Astrocyte of the cerebellum (primary cell): ENCODE measurements around the gene CFAP299.

ENCODE experiments used
- DNase-seq: peaks from one replicate; pipeline ENCODE4 v3.0.0-alpha.2; 2011; ENCODE audit warnings: low read depth
- H3K4me3 ChIP-seq: 2 replicates; pipeline ENCODE4 v1.5.1; 2011; ENCODE audit warnings: mild to moderate bottlenecking, low read depth, low read length, moderate library complexity
- CTCF ChIP-seq: IDR thresholded peaks from 2 replicates; pipeline ENCODE4 v1.5.1; 2012; ENCODE audit warnings: low read length, low read depth, moderate library complexity, mild to moderate bottlenecking; ENCODE audit errors: missing control alignments
- in situ Hi-C: cut with HindIII; loops from 2 replicates; pipeline ENCODE4 v1.10.0; 2017; ENCODE audit warnings: low sequenced_read_pairs

CFAP299 gene

GRCh38 chr4:80989921-80990544 lies 654.5 kb downstream of the CFAP299 start:
- no peak overlapping the region for H3K4me3 ChIP-seq
- DNase-seq = peak; percentile 67
- peak; percentile 67 for TF ChIP-seq CTCF
- in situ Hi-C loops = no loop called here

- no peak for DNase-seq
- in situ Hi-C loops = no loop called here
- no peak for TF ChIP-seq CTCF
- H3K4me3 ChIP-seq = no peak overlapping the region
Measured at GRCh38 chr4:80990851-80991250, 655.3 kb downstream of the CFAP299 start.

- in situ Hi-C loops = no loop called here
- H3K4me3 ChIP-seq = no peak overlapping the region
- DNase-seq = no peak
- TF ChIP-seq CTCF = no peak
Measured at GRCh38 chr4:80999943-81000342, 664.4 kb downstream of the CFAP299 start.

- TF ChIP-seq CTCF = no peak
- in situ Hi-C loops = no loop called here
- H3K4me3 ChIP-seq = no peak overlapping the region
- DNase-seq = no peak
Measured at GRCh38 chr4:81003597-81004111, 668.1 kb downstream of the CFAP299 start.

- DNase-seq = no peak
- no peak for TF ChIP-seq CTCF
- in situ Hi-C loops = no loop called here
- no peak overlapping the region for H3K4me3 ChIP-seq
Measured at GRCh38 chr4:81007417-81007816, 671.9 kb downstream of the CFAP299 start.
